ENCODE results near the gene ZNF22.

ZNF22 gene

GRCh38 chr10:44966129-44966815, 34.5 kb upstream of the ZNF22 start:
- no peak overlapping the region for H3K27ac ChIP-seq (ENCODE audit: low read depth, low read length, severe bottlenecking)
- no peaks in the 10 kb centered on the region for H3K9me3 ChIP-seq (ENCODE audit: control insufficient read depth, low read length)
- no peak overlapping the region for H3K4me3 ChIP-seq (ENCODE audit: extremely low read depth, insufficient read depth, low read length, poor library complexity, severe bottlenecking)
- peaks cover 7% of the 10 kb centered on the region for H3K36me3 ChIP-seq (ENCODE audit: control insufficient read depth, insufficient read depth, low read length)
- WGBS, 2 experiments (ENCODE audit: insufficient coverage in 2 of 2), result 86 to 89% methylated on average over 4 to 8 of the region's 8 CpGs
- H3K4me1 ChIP-seq (ENCODE audit: control insufficient read depth, insufficient read depth, low read length, poor library complexity, severe bottlenecking), result peaks cover 51% of the 10 kb centered on the region

- 94 to 95% methylated on average over 7 to 8 of the region's 8 CpGs for WGBS, 2 experiments (ENCODE audit: insufficient coverage in 2 of 2)
- H3K9me3 ChIP-seq (ENCODE audit: control insufficient read depth, low read length), result no peaks in the 10 kb centered on the region
- no peak overlapping the region for H3K4me3 ChIP-seq (ENCODE audit: extremely low read depth, insufficient read depth, low read length, poor library complexity, severe bottlenecking)
- no peak overlapping the region for H3K27ac ChIP-seq (ENCODE audit: low read depth, low read length, severe bottlenecking)
- H3K36me3 ChIP-seq (ENCODE audit: control insufficient read depth, insufficient read depth, low read length), result peaks cover 7% of the 10 kb centered on the region
- H3K4me1 ChIP-seq (ENCODE audit: control insufficient read depth, insufficient read depth, low read length, poor library complexity, severe bottlenecking), result peaks cover 51% of the 10 kb centered on the region
Measured at GRCh38 chr10:44966816-44967509, 33.8 kb upstream of the ZNF22 start.

GRCh38 chr10:44967616-44968015, 33.1 kb upstream of the ZNF22 start:
- Histone ChIP-seq H3K4me1 (ENCODE audit: control insufficient read depth, insufficient read depth, low read length, poor library complexity, severe bottlenecking) (peaks cover 51% of the 10 kb centered on the region), H3K27ac (ENCODE audit: low read depth, low read length, severe bottlenecking) (no peak overlapping the region), H3K36me3 (ENCODE audit: control insufficient read depth, insufficient read depth, low read length) (peaks cover 7% of the 10 kb centered on the region), H3K9me3 (ENCODE audit: control insufficient read depth, low read length) (no peaks in the 10 kb centered on the region), H3K4me3 (ENCODE audit: extremely low read depth, insufficient read depth, low read length, poor library complexity, severe bottlenecking) (no peak overlapping the region)
- WGBS, 2 experiments (ENCODE audit: insufficient coverage in 2 of 2), result 92 to 100% methylated on average over 1 to 2 of the region's 4 CpGs

GRCh38 chr10:44968091-44968490, 32.6 kb upstream of the ZNF22 start:
- peaks cover 49% of the 10 kb centered on the region for H3K4me1 ChIP-seq (ENCODE audit: control insufficient read depth, insufficient read depth, low read length, poor library complexity, severe bottlenecking)
- H3K27ac ChIP-seq (ENCODE audit: low read depth, low read length, severe bottlenecking), result no peak overlapping the region
- no peak overlapping the region for H3K4me3 ChIP-seq (ENCODE audit: extremely low read depth, insufficient read depth, low read length, poor library complexity, severe bottlenecking)
- H3K36me3 ChIP-seq (ENCODE audit: control insufficient read depth, insufficient read depth, low read length), result peaks cover 7% of the 10 kb centered on the region
- WGBS, 2 experiments (ENCODE audit: insufficient coverage in 2 of 2), result 85 to 93% methylated on average over 3 of the region's 3 CpGs
- no peaks in the 10 kb centered on the region for H3K9me3 ChIP-seq (ENCODE audit: control insufficient read depth, low read length)

DNA sequence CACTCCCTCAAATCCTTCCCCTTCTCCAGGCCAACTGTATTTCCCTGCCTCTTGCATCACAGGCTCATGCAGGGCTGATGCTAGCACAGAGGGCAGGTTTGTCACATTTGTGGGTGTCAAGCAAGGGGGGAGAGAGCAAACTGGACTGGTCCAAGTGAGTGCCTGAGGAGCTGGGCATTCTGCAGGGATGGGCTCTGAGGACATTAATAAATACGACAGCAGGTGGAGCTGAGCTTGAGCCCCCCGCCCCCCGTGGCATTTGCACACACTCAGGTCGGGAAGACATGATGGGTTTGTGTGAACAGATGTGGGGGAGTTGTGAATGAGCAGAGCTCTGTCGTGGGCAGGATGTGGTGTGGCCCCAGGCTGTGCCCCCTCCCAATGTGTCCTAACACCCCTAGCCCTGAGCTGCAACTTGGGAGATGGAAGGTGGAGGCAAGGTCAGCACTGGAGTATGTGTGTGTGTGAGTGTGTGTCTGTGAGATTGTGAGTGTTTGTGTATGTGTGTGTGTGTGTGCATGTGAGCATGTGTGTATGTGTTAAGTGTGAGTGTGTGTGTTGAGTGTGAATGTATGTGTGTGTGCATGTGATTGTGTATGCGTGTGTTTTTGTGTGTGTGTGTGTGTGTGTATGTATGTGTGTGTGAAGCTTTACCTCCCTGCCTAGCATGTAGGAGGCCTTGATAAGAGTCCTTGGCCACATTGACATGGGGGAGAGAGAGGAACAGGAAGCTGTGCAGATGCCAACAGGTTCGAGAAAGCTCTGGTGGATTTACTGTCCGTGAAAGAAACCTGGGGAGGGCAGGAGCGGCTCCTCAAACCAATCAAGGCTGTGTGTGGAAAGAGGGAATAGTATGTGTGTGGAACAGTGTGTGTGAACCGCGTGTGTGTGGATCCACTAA, 32.0 kb upstream of the ZNF22 start:
- Histone ChIP-seq H3K4me3 (ENCODE audit: extremely low read depth, insufficient read depth, low read length, poor library complexity, severe bottlenecking) (no peak overlapping the region), H3K4me1 (ENCODE audit: control insufficient read depth, insufficient read depth, low read length, poor library complexity, severe bottlenecking) (peaks cover 47% of the 10 kb centered on the region), H3K36me3 (ENCODE audit: control insufficient read depth, insufficient read depth, low read length) (peaks cover 7% of the 10 kb centered on the region), H3K9me3 (ENCODE audit: control insufficient read depth, low read length) (no peaks in the 10 kb centered on the region), H3K27ac (ENCODE audit: low read depth, low read length, severe bottlenecking) (no peak overlapping the region)
- 87 to 94% methylated on average over 8 to 10 of the region's 11 CpGs for WGBS, 2 experiments (ENCODE audit: insufficient coverage in 2 of 2)

DNA sequence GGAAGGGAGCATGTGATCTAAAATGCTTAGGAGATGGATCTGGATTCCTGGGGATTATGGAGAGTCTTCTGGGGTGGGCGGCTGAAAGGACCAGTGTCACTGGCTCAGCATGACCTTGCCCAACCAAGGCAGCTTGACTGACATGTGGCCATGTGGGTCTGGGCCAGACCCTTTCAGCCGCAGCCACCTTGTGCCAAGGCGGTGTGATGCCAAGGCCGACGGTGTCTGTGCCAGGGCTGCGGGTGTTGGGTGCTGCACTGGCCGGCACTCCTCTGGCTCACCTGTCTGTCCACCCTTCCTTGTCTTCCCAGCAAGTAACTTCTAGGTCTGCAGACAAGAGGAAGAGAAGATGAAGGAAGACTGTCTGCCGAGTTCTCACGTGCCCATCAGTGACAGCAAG, 30.9 kb upstream of the ZNF22 start:
- peaks cover 47% of the 10 kb centered on the region for H3K4me1 ChIP-seq (ENCODE audit: control insufficient read depth, insufficient read depth, low read length, poor library complexity, severe bottlenecking)
- no peaks in the 10 kb centered on the region for H3K9me3 ChIP-seq (ENCODE audit: control insufficient read depth, low read length)
- H3K4me3 ChIP-seq (ENCODE audit: extremely low read depth, insufficient read depth, low read length, poor library complexity, severe bottlenecking), result no peak overlapping the region
- no peak overlapping the region for H3K27ac ChIP-seq (ENCODE audit: low read depth, low read length, severe bottlenecking)
- WGBS, 2 experiments (ENCODE audit: insufficient coverage in 2 of 2), result 98 to 100% methylated on average over 5 to 7 of the region's 9 CpGs
- peaks cover 7% of the 10 kb centered on the region for H3K36me3 ChIP-seq (ENCODE audit: control insufficient read depth, insufficient read depth, low read length)

- H3K4me3 ChIP-seq (ENCODE audit: extremely low read depth, insufficient read depth, low read length, poor library complexity, severe bottlenecking), result no peak overlapping the region
- WGBS, 2 experiments (ENCODE audit: insufficient coverage in 2 of 2), result 87 to 96% methylated on average over 6 of the region's 8 CpGs
- H3K36me3 ChIP-seq (ENCODE audit: control insufficient read depth, insufficient read depth, low read length), result peaks cover 7% of the 10 kb centered on the region
- peaks cover 41% of the 10 kb centered on the region for H3K4me1 ChIP-seq (ENCODE audit: control insufficient read depth, insufficient read depth, low read length, poor library complexity, severe bottlenecking)
- no peaks in the 10 kb centered on the region for H3K9me3 ChIP-seq (ENCODE audit: control insufficient read depth, low read length)
- H3K27ac ChIP-seq (ENCODE audit: low read depth, low read length, severe bottlenecking), result no peak overlapping the region
Measured at GRCh38 chr10:44970812-44971395, 29.8 kb upstream of the ZNF22 start.

DNA sequence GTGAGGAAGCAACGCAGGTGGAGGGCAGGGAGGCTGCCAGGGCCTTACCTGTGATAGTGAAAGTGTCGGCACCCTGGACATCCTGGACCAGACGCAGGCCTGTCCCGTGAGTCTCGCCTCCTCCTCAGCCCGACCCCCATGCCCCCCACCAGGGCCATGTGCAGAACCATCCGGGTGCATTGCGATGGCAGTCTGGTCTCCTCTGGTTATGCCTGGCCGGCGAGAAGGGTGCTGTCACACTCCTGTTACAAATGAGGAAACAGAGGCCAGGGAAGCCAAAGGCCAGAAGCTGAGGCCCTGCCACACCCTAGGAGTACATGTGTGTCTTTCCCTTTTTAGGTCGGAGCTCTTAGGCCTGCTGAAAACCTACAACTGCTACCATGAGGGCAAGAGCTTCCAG, 29.3 kb upstream of the ZNF22 start:
- Histone ChIP-seq H3K4me1 (ENCODE audit: control insufficient read depth, insufficient read depth, low read length, poor library complexity, severe bottlenecking) (peaks cover 41% of the 10 kb centered on the region), H3K27ac (ENCODE audit: low read depth, low read length, severe bottlenecking) (no peak overlapping the region), H3K9me3 (ENCODE audit: control insufficient read depth, low read length) (no peaks in the 10 kb centered on the region), H3K4me3 (ENCODE audit: extremely low read depth, insufficient read depth, low read length, poor library complexity, severe bottlenecking) (no peak overlapping the region), H3K36me3 (ENCODE audit: control insufficient read depth, insufficient read depth, low read length) (peaks cover 7% of the 10 kb centered on the region)
- 95 to 100% methylated on average over 8 to 11 of the region's 11 CpGs for WGBS, 2 experiments (ENCODE audit: insufficient coverage in 2 of 2)

DNA sequence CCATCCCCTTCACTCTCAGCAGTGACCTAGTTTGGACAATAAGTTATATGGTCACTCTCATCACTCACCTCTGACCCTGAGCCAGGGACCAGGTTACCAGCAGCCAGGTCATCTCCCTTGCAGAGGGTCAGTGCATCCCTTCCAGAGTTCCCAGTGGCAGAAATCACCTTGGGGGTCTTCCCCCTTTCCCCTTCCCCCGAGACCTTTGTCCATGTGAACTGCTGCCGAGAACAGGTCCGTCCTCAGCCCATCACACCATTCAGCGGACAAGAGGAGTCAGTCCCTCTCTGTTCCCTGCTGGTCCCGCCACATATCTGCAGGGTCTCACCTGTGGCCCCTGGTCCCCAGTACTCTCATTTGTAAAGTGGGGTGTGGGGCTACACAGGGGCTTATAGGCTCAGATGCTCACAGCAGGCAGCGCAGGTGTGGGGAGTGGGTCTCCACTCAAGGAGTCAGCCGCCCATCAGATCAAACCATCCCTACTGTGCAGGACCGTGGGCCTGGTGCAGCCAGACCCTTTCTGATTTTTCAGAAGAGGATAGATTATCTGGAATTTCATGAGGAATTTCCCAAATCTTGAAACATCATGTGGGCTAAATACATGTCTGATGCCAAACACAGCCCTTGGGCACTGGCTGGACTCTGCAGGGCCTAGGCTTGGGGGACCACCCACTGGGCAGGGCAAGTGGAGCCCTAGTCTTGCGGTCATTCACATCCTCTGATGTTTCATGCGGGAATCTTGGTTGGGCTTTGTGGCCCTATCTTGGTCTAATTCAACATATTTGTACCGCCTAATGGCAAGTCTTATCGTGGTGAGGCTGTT, 28.6 kb upstream of the ZNF22 start:
- Histone ChIP-seq H3K4me1 (ENCODE audit: control insufficient read depth, insufficient read depth, low read length, poor library complexity, severe bottlenecking) (peaks cover 37% of the 10 kb centered on the region), H3K4me3 (ENCODE audit: extremely low read depth, insufficient read depth, low read length, poor library complexity, severe bottlenecking) (no peak overlapping the region), H3K27ac (ENCODE audit: low read depth, low read length, severe bottlenecking) (no peak overlapping the region), H3K9me3 (ENCODE audit: control insufficient read depth, low read length) (no peaks in the 10 kb centered on the region), H3K36me3 (ENCODE audit: control insufficient read depth, insufficient read depth, low read length) (peaks cover 13% of the 10 kb centered on the region)
- WGBS, 2 experiments (ENCODE audit: insufficient coverage in 2 of 2), result 93 to 100% methylated on average over 5 to 7 of the region's 12 CpGs

- H3K27ac ChIP-seq (ENCODE audit: low read depth, low read length, severe bottlenecking), result no peak overlapping the region
- 53 to 79% methylated on average over 4 to 5 of the region's 6 CpGs for WGBS, 2 experiments (ENCODE audit: insufficient coverage in 2 of 2)
- H3K9me3 ChIP-seq (ENCODE audit: control insufficient read depth, low read length), result no peaks in the 10 kb centered on the region
- H3K4me1 ChIP-seq (ENCODE audit: control insufficient read depth, insufficient read depth, low read length, poor library complexity, severe bottlenecking), result peaks cover 36% of the 10 kb centered on the region
- no peak overlapping the region for H3K4me3 ChIP-seq (ENCODE audit: extremely low read depth, insufficient read depth, low read length, poor library complexity, severe bottlenecking)
- H3K36me3 ChIP-seq (ENCODE audit: control insufficient read depth, insufficient read depth, low read length), result peaks cover 17% of the 10 kb centered on the region
Measured at GRCh38 chr10:44972874-44973306, 27.8 kb upstream of the ZNF22 start.
